Measurements from ENCODE around the gene RHCE.
"Not testable (repeated sequence)": the region's sequence is repeated elsewhere in the genome, so short reads cannot be mapped to it uniquely, and the experiment has no call there.

RHCE gene

GRCh38 chr1:25412872-25413623 is 7.6 kb downstream of the RHCE start:
- H3K79me2 ChIP-seq (ENCODE audit: low read length); DNase-seq; H3K9me2 ChIP-seq (replicated peaks; ENCODE audit: insufficient read depth, low read length); H3K4me2 ChIP-seq (ENCODE audit: low read depth, low read length); H3K27me3 ChIP-seq (replicated peaks; ENCODE audit: insufficient read depth, low read length); H3K9ac ChIP-seq (ENCODE audit: low read length); H3F3A ChIP-seq (ENCODE audit: insufficient read depth, low read length); H3K36me3 ChIP-seq (replicated peaks; ENCODE audit: insufficient read depth, low read length); H3K27ac ChIP-seq (ENCODE audit: low read length); H3K9me3 ChIP-seq (replicated peaks; ENCODE audit: insufficient read depth, low read length); H2AFZ ChIP-seq (ENCODE audit: low read length); H3K4me3 ChIP-seq (ENCODE audit: low read length); H4K20me1 ChIP-seq (ENCODE audit: insufficient read depth, low read length); H3K4me1 ChIP-seq (ENCODE audit: low read length): not testable (repeated sequence)

- H3F3A ChIP-seq (ENCODE audit: insufficient read depth, low read length); H3K79me2 ChIP-seq (ENCODE audit: low read length); H3K9ac ChIP-seq (ENCODE audit: low read length); H4K20me1 ChIP-seq (ENCODE audit: insufficient read depth, low read length); H3K4me3 ChIP-seq (ENCODE audit: low read length); H3K27ac ChIP-seq (ENCODE audit: low read length); H3K9me2 ChIP-seq (replicated peaks; ENCODE audit: insufficient read depth, low read length); H3K9me3 ChIP-seq (replicated peaks; ENCODE audit: insufficient read depth, low read length); H3K36me3 ChIP-seq (replicated peaks; ENCODE audit: insufficient read depth, low read length); H3K27me3 ChIP-seq (replicated peaks; ENCODE audit: insufficient read depth, low read length); DNase-seq; H2AFZ ChIP-seq (ENCODE audit: low read length); H3K4me1 ChIP-seq (ENCODE audit: low read length); H3K4me2 ChIP-seq (ENCODE audit: low read depth, low read length): not testable (repeated sequence)
Observed at GRCh38 chr1:25409641-25410427, 10.8 kb downstream of the RHCE start.

- not testable (repeated sequence) for H3K9me2 ChIP-seq (replicated peaks; ENCODE audit: insufficient read depth, low read length); H3K9me3 ChIP-seq (replicated peaks; ENCODE audit: insufficient read depth, low read length); H3K4me1 ChIP-seq (ENCODE audit: low read length); H3K36me3 ChIP-seq (replicated peaks; ENCODE audit: insufficient read depth, low read length); H3K4me3 ChIP-seq (ENCODE audit: low read length); H3F3A ChIP-seq (ENCODE audit: insufficient read depth, low read length); H4K20me1 ChIP-seq (ENCODE audit: insufficient read depth, low read length); H3K79me2 ChIP-seq (ENCODE audit: low read length); H2AFZ ChIP-seq (ENCODE audit: low read length); H3K4me2 ChIP-seq (ENCODE audit: low read depth, low read length); H3K27ac ChIP-seq (ENCODE audit: low read length); DNase-seq; H3K9ac ChIP-seq (ENCODE audit: low read length); H3K27me3 ChIP-seq (replicated peaks; ENCODE audit: insufficient read depth, low read length)
Observed at GRCh38 chr1:25405731-25406305, 14.8 kb downstream of the RHCE start.

- H3K79me2 ChIP-seq (ENCODE audit: low read length); H3K9me2 ChIP-seq (replicated peaks; ENCODE audit: insufficient read depth, low read length); H3K36me3 ChIP-seq (replicated peaks; ENCODE audit: insufficient read depth, low read length); H3K27me3 ChIP-seq (replicated peaks; ENCODE audit: insufficient read depth, low read length); H3F3A ChIP-seq (ENCODE audit: insufficient read depth, low read length); H3K4me3 ChIP-seq (ENCODE audit: low read length); H3K9me3 ChIP-seq (replicated peaks; ENCODE audit: insufficient read depth, low read length); H3K27ac ChIP-seq (ENCODE audit: low read length); H3K9ac ChIP-seq (ENCODE audit: low read length); H3K4me2 ChIP-seq (ENCODE audit: low read depth, low read length); H3K4me1 ChIP-seq (ENCODE audit: low read length); H2AFZ ChIP-seq (ENCODE audit: low read length); DNase-seq; H4K20me1 ChIP-seq (ENCODE audit: insufficient read depth, low read length): not testable (repeated sequence)
Observed at GRCh38 chr1:25402947-25403803, 17.4 kb downstream of the RHCE start.

- not testable (repeated sequence) for H3K9me2 ChIP-seq (replicated peaks; ENCODE audit: insufficient read depth, low read length); H3K9ac ChIP-seq (ENCODE audit: low read length); H3K27ac ChIP-seq (ENCODE audit: low read length); H4K20me1 ChIP-seq (ENCODE audit: insufficient read depth, low read length); H3K4me3 ChIP-seq (ENCODE audit: low read length); H3F3A ChIP-seq (ENCODE audit: insufficient read depth, low read length); DNase-seq; H3K36me3 ChIP-seq (replicated peaks; ENCODE audit: insufficient read depth, low read length); H3K79me2 ChIP-seq (ENCODE audit: low read length); H3K4me2 ChIP-seq (ENCODE audit: low read depth, low read length); H3K9me3 ChIP-seq (replicated peaks; ENCODE audit: insufficient read depth, low read length); H2AFZ ChIP-seq (ENCODE audit: low read length); H3K27me3 ChIP-seq (replicated peaks; ENCODE audit: insufficient read depth, low read length); H3K4me1 ChIP-seq (ENCODE audit: low read length)
Observed at GRCh38 chr1:25398079-25398478, 22.5 kb downstream of the RHCE start.

GRCh38 chr1:25397549-25397948 is 23.1 kb downstream of the RHCE start:
- H3K27ac ChIP-seq (ENCODE audit: low read length); H3K9me3 ChIP-seq (replicated peaks; ENCODE audit: insufficient read depth, low read length); H4K20me1 ChIP-seq (ENCODE audit: insufficient read depth, low read length); H3K4me2 ChIP-seq (ENCODE audit: low read depth, low read length); H3K4me1 ChIP-seq (ENCODE audit: low read length); DNase-seq; H3K36me3 ChIP-seq (replicated peaks; ENCODE audit: insufficient read depth, low read length); H3K4me3 ChIP-seq (ENCODE audit: low read length); H3K9me2 ChIP-seq (replicated peaks; ENCODE audit: insufficient read depth, low read length); H2AFZ ChIP-seq (ENCODE audit: low read length); H3K27me3 ChIP-seq (replicated peaks; ENCODE audit: insufficient read depth, low read length); H3K79me2 ChIP-seq (ENCODE audit: low read length); H3K9ac ChIP-seq (ENCODE audit: low read length); H3F3A ChIP-seq (ENCODE audit: insufficient read depth, low read length): not testable (repeated sequence)
